NT2/D1 (cell line): ENCODE measurements around the gene ACTR3.

Experiments
- SUZ12 ChIP-seq: IDR thresholded peaks from 2 replicates; pipeline ENCODE4 v1.6.1; 2011; ENCODE audit not compliant: insufficient read length, insufficient read depth; ENCODE audit errors: extremely low read depth
- YY1 ChIP-seq: IDR thresholded peaks from 2 replicates; pipeline ENCODE4 v1.6.1; 2011; ENCODE audit not compliant: insufficient read length, insufficient read depth
- ZNF274 ChIP-seq: IDR thresholded peaks from 2 replicates; pipeline ENCODE4 v1.6.1; 2011; ENCODE audit warnings: mild to moderate bottlenecking, low read depth, low read length

DNA sequence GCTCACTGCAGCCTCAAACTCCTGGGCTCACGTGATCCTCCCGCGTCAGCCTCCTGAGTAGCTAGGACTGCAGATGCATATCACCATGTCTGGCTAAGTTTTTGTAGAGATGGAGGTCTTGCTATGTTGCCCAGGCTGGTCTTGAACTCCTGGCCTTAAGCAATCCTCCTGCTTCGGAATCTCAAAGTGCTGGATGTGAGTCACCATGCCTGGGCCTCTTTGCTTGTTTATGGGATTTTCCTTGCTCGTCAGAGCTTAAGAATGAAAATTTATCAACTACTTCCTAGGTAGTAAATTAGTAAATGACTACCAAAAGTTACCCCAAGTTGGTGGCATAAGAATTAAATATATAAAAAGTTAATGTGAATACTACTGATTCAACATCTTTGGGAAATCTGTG is 51.0 kb downstream of the ACTR3 start:
- no peak for TF ChIP-seq ZNF274
- no peak for TF ChIP-seq YY1
- TF ChIP-seq SUZ12: no peak
